Rectal smooth muscle tissue (tissue), 1 donor: ENCODE measurements around the gene ATG4C.

Experiments
- H3K27ac ChIP-seq: one replicate; pipeline ENCODE4 v1.7.0; 2013; ENCODE audit warnings: low read depth, low read length, inconsistent platforms
- H3K27me3 ChIP-seq: one replicate; pipeline ENCODE4 v1.7.0; 2013; ENCODE audit warnings: low read length; ENCODE audit not compliant: control insufficient read depth, insufficient read depth
- H3K36me3 ChIP-seq: one replicate; pipeline ENCODE4 v1.7.0; 2013; ENCODE audit warnings: low read length; ENCODE audit not compliant: control insufficient read depth, insufficient read depth
- H3K4me1 ChIP-seq: one replicate; pipeline ENCODE4 v1.7.0; 2013; ENCODE audit warnings: low read length; ENCODE audit not compliant: control insufficient read depth, insufficient read depth
- H3K4me3 ChIP-seq: one replicate; pipeline ENCODE4 v1.7.0; 2013; ENCODE audit warnings: low read length
- H3K9ac ChIP-seq: one replicate; pipeline ENCODE4 v1.7.0; 2013; ENCODE audit warnings: low read length

Gene ATG4C

DNA sequence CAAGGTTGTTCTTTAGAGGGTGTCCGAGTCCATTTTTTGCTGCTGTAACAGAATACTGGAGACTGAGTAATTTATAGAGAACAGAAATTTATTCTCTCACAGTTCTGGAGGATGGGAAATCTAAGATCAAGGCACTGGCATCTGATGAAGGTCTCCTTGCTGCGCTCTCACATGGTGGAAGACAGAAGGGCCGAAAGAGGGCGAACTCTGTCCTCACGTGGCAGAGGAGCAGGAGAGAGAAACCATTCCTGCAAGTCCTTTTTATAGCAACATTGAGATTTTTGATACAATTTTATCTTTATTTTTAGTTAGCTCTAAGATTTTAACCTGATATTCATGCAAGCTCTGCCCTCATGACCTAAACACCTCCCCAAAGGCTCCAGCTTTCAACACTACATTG, 48.3 kb downstream of the ATG4C start:
- no peaks in the 10 kb centered on the region for H3K4me1 ChIP-seq
- no peak overlapping the region for H3K4me3 ChIP-seq
- no peak overlapping the region for H3K27ac ChIP-seq
- H3K9ac ChIP-seq = no peak overlapping the region
- H3K27me3 ChIP-seq = no peaks in the 10 kb centered on the region
- H3K36me3 ChIP-seq = no peaks in the 10 kb centered on the region

DNA sequence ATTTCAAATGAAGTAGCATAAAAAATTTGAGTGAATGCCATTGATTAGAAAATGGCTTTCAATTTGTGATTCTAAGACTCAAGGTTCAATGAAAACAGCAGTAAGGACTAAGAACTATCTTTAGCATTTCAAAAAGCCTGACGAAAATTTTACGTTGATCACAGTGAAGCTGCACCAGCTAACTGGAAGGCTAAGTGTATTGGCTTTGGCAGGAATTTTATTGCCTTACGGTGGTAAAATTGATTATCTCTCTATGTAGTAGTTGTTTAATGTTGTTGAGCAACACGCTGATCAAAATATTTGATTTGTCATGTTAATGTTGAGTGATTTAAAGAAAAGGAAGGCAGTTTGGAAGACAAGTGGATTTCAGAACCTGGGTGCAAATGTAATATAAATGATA, 49.6 kb downstream of the ATG4C start:
- Histone ChIP-seq H3K27ac (no peak overlapping the region), H3K4me1 (no peaks in the 10 kb centered on the region), H3K27me3 (no peaks in the 10 kb centered on the region), H3K36me3 (no peaks in the 10 kb centered on the region), H3K4me3 (no peak overlapping the region), H3K9ac (no peak overlapping the region)

DNA sequence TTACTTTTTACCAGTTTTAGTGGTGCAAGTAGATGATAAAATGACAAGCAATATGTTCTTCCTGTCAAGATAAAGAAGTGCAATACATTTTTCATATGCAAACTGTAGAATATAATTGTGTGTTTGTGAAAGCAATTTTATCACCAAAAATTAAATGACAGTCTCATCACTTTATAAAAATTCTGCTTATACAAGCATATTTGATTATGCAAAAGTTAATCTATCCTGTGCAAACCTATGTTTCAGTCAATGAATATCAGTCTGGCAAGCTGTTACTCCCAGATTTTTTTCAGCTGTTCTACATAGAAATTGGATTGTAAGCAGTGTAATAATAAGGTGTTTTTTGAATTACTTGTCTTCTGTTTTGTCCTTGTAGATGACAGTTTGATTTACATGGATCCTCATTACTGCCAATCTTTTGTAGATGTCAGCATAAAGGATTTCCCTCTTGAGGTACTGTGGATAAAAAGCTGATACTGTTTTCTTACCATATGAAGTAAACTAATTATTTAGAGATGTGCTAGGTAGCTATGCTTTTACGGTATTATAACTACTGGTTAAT, 50.5 kb downstream of the ATG4C start:
- Histone ChIP-seq H3K4me1 (no peaks in the 10 kb centered on the region), H3K36me3 (no peaks in the 10 kb centered on the region), H3K4me3 (no peak overlapping the region), H3K9ac (no peak overlapping the region), H3K27ac (no peak overlapping the region), H3K27me3 (no peaks in the 10 kb centered on the region)

DNA sequence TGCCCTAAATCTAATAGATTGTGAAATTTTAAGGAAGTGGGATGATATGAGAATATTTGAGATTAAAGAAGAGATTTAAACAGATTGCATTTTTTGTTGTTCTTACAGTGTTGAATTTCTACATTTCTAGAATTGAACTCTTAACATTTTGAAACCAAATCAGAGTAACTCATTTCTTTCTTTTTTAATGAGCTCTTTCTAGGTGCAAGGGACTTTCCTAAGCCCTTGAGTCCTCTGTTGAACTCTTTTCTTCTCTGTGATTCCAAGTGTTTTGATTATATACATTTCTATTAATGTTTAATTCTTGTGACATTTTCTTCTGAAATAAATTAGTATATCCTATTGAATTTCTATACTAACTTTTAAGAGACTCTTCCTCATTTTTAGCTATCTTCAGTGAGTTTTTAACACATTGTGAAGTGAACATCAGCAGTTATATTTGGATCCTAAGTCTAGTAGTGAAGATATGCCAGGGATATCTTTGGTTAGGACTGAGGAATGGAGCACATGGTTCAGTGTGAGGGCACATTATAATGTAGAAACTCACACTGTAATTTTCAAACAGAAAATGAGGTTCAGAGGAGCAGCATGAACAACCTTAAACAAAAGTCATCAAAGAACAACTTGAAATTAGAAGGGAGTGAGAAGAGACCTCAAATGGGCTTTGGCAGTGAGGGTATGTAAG, 53.1 kb downstream of the ATG4C start:
- Histone ChIP-seq H3K4me1 (no peaks in the 10 kb centered on the region), H3K27me3 (no peaks in the 10 kb centered on the region), H3K36me3 (no peaks in the 10 kb centered on the region), H3K9ac (no peak overlapping the region), H3K4me3 (no peak overlapping the region), H3K27ac (no peak overlapping the region)

DNA sequence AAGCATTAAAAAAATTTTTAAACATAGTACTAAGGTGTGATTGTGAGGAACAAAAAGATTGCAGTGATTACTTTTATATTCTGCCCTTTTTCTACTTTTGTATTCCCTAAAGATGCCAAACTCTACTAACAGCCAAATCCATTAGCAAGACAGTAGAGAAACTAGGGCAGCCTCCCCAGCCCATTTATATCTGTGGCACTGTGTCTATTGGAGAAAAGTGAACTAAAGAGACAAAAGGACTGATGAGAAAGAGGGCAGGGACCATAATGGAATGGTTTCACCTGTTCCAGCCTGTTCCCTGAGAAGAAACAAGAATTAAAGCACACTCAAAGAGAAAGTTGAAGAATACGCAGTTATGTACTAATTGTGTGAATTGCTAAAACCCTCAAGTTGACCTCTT, 56.6 kb downstream of the ATG4C start:
- Histone ChIP-seq H3K27ac (no peak overlapping the region), H3K36me3 (no peaks in the 10 kb centered on the region), H3K9ac (no peak overlapping the region), H3K4me1 (no peaks in the 10 kb centered on the region), H3K4me3 (no peak overlapping the region), H3K27me3 (no peaks in the 10 kb centered on the region)

DNA sequence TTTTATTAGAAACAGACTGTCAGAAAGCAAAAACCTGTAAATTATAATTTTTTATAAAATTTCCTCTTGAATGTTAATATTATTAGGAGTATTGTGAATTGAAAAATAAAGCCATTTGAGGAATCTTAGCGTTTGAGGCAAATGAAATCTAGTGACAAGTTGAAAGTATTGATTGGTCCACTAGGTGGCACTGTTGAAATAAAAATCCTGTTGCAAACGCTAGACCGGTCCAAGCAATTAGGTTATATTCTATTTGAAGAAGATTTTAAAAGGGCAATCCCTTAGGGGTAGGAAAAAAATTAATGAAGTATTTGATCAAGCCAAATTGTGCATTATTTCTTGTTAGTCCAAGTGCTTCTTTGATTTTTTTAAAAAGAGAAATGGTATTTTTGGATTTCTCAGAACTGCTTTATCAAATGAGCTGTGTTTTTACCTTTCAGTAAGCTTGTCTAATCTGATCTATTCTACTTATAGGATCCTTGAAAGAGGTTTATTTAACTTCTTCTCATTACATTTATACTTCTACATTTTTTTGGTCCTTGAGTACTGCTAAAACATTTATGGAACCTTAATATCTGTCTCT, 57.7 kb downstream of the ATG4C start:
- Histone ChIP-seq H3K36me3 (no peaks in the 10 kb centered on the region), H3K9ac (no peak overlapping the region), H3K27ac (no peak overlapping the region), H3K27me3 (no peaks in the 10 kb centered on the region), H3K4me3 (no peak overlapping the region), H3K4me1 (no peaks in the 10 kb centered on the region)

DNA sequence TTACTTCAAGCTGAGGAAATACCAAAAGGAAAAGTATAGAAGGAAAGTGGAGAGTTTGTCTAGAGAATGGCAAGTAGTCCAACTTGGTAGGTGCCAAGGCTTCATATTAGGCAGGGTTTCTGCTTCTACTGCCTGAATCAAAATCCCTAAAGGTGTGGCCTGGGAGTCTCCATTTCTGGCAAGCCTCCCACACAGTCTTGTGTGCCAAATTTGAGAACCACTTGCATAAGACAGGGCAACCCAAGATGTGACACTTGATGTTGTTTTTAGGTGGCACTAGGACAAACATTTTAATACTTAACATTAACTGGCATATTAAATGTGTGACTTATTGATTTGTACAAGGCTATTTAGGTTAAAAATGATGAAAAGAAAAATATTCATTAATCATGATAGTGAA, 60.1 kb downstream of the ATG4C start:
- Histone ChIP-seq H3K36me3 (no peaks in the 10 kb centered on the region), H3K4me1 (no peaks in the 10 kb centered on the region), H3K27me3 (no peaks in the 10 kb centered on the region), H3K27ac (no peak overlapping the region), H3K9ac (no peak overlapping the region), H3K4me3 (no peak overlapping the region)

DNA sequence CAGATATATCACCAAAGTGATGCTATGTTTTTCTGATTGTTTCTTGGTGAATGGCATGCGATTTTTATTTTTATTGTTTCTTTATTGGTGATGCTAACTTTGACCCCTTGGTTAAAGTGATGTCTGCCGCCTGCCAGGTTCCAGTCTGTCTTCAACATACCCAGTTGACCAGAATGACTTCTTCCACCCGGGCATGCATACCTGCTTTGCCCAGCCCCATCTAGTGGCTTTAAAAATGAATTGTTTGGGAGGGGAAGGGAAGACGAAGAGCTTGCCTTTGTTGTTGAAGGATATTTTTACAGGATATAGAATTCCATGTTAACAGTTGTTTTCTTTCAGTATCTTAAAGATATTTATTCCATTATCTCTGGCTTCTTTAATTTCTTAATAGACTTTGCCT, 65.1 kb downstream of the ATG4C start:
- no peaks in the 10 kb centered on the region for H3K36me3 ChIP-seq
- no peak overlapping the region for H3K9ac ChIP-seq
- no peak overlapping the region for H3K4me3 ChIP-seq
- H3K27ac ChIP-seq = no peak overlapping the region
- no peaks in the 10 kb centered on the region for H3K27me3 ChIP-seq
- no peaks in the 10 kb centered on the region for H3K4me1 ChIP-seq

DNA sequence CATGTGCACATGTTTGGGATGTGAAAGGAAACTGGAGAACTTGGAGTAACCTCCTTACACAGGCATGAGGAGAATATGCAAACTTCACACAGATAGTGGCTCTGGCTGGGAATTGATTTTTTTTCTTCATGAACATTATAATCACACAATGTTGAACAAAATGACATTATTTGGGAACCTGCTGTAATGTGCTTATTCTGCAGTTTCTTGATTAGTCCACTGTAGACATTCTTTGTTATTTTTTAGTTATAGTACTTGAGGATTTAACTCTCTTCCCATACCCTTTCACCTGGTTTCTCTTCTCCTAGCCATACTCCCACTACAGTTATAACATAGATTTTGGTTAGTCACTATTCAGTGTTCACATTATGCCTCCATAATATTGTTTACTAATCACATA, 68.3 kb downstream of the ATG4C start:
- H3K4me3 ChIP-seq = no peak overlapping the region
- H3K4me1 ChIP-seq = no peaks in the 10 kb centered on the region
- H3K9ac ChIP-seq = no peak overlapping the region
- no peak overlapping the region for H3K27ac ChIP-seq
- H3K27me3 ChIP-seq = no peaks in the 10 kb centered on the region
- no peaks in the 10 kb centered on the region for H3K36me3 ChIP-seq

DNA sequence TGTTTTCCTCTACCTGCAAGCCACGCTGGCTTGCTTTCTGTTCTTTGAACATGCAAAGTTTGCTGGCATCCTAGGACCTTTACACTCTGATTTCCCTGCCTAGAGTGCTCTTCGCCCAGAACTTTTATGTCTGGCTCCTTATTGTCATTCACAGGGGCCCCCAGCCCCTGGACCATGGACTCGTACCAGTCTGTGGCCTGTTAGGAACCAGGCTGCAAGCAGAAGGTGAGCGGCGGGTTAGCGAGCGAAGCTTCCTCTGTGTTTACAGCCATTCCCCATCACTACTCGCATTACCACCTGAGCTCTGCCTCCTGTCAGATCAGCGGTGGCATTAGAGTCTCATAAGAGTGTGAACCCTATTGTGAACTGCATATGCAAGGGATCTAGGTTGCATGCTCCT, 73.0 kb downstream of the ATG4C start:
- H3K9ac ChIP-seq = no peak overlapping the region
- H3K4me3 ChIP-seq = no peak overlapping the region
- no peaks in the 10 kb centered on the region for H3K36me3 ChIP-seq
- no peak overlapping the region for H3K27ac ChIP-seq
- H3K27me3 ChIP-seq = no peaks in the 10 kb centered on the region
- no peaks in the 10 kb centered on the region for H3K4me1 ChIP-seq

DNA sequence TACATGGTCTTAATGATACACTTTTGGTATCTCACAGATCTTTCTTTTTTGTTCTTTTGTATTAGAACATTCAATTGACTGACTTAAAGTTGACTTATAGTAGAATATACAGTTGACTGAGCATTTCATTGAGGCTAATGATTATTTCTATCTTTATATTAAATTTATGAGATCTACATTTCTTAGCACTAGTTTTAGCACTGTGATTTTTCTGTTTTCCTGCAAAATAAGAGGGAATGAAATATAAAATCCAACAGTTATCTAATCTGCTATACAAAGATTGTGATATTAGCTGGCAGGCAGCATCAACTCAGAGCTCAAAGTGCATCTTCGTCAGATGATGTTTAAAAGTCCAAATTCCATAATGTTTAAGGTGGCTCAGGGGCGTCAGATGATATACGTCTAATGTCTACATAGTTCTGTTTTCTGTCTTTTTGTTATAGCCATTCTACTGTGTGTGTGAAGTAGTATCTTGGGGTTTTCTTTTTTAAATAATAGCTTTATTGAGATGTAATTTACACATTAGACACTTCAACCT, 85.4 kb downstream of the ATG4C start:
- Histone ChIP-seq H3K4me3 (no peak overlapping the region), H3K27me3 (no peaks in the 10 kb centered on the region)

DNA sequence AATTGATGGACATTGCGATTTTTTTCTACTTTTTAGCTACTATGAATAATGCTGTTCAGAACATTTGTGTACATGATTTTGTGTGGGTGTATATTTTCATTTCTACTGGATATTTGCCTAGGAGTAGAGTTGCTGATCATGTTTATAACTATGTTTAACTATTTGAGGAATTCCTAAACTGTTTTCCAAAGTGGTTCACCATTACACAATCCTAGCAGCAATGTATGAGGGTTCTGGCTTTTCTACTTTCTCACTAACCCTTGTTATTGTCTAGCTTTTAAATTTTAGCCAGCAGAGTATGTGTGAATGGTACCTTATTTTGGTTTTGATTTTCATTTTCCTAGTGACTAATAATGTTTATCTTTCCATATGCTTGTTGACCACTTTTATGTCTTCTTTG, 86.2 kb downstream of the ATG4C start:
- Histone ChIP-seq H3K36me3 (no peaks in the 10 kb centered on the region), H3K27me3 (no peaks in the 10 kb centered on the region), H3K4me1 (no peaks in the 10 kb centered on the region), H3K9ac (no peak overlapping the region), H3K4me3 (no peak overlapping the region), H3K27ac (no peak overlapping the region)

More for the DNA sequence above, 85.4 kb downstream of the ATG4C start:
- no peaks in the 10 kb centered on the region for H3K36me3 ChIP-seq
- H3K9ac ChIP-seq = no peak overlapping the region
- H3K27ac ChIP-seq = no peak overlapping the region
- no peaks in the 10 kb centered on the region for H3K4me1 ChIP-seq

DNA sequence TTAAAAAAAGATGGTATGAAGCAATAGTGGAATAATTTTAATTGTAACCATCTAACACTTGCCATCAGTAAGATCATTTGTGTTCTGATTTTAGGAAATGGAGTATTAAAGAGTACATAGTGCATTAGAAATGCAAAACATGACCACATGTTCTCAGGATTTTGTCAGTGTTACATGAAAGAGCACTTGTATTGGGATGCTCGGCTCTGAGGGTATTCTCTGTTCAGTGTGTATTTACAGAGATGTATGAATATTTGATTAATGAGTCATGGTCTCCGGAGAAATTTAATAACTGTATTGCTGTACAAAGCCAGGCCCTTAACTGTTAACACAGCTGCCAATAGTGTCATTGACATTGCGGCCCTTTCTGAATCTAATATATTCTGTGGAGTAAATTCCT, 91.7 kb downstream of the ATG4C start:
- H3K27ac ChIP-seq = no peak overlapping the region
- H3K27me3 ChIP-seq = no peaks in the 10 kb centered on the region
- no peak overlapping the region for H3K9ac ChIP-seq
- H3K4me3 ChIP-seq = no peak overlapping the region
- no peaks in the 10 kb centered on the region for H3K4me1 ChIP-seq
- no peaks in the 10 kb centered on the region for H3K36me3 ChIP-seq
